SK-N-SH (cell line): ENCODE measurements around the gene TRPM3. TPM values are rescaled to one million over a fixed set of nuclear protein-coding genes. Genes with fewer than 3 reads are reported as not detected.

ENCODE experiments used
- CTCF ChIA-PET: fragments of 300-600, 350-600 bp; formaldehyde crosslinking; extraction: SDS; loops from one replicate; lab custom pipeline; 2021; lab: Yijun Ruan, JAX
- POLR2A ChIA-PET: fragments of 350-600 bp; sonication (Branson Sonifier 250); formaldehyde crosslinking; extraction: SDS; loops from one replicate; lab custom pipeline; 2020; ENCODE audit warnings: antibody characterized with exemption, inconsistent platforms; lab: Yijun Ruan, JAX
- DNase-seq: peaks from one replicate; pipeline ENCODE4 v3.0.0; 2012
- H2AFZ ChIP-seq: fragments of 200-600 bp; sonication (generic); 2 replicates; pipeline ENCODE4 v1.8.1; 2016; ENCODE audit warnings: antibody characterized with exemption, mild to moderate bottlenecking, low read depth
- H3F3A ChIP-seq: fragments of 200-600 bp; sonication (generic); replicated peaks from 2 replicates; pipeline ENCODE3; 2016; ENCODE audit warnings: antibody characterized with exemption, mild to moderate bottlenecking; ENCODE audit not compliant: insufficient read depth
- H3K27ac ChIP-seq, 2 experiments: fragments of 200-500 bp in 1 of 2; fragments of 200-600 bp in 1 of 2; sonication (Bioruptor generic) in 1 of 2; sonication (generic), shearing (Covaris generic) in 1 of 2; 2 replicates each; pipeline versions ENCODE4 v1.5.1 to v1.6.1; 2014 to 2016; ENCODE audit warnings: low read depth in 2 of 2, inconsistent platforms in 1 of 2, low read length in 1 of 2, mild to moderate bottlenecking in 1 of 2, mixed read lengths in 1 of 2
- H3K27me3 ChIP-seq: fragments of 200-600 bp; sonication (generic), shearing (Covaris generic); 2 replicates; pipeline ENCODE4 v1.6.1; 2016; ENCODE audit warnings: mixed run types; ENCODE audit not compliant: insufficient read depth
- H3K36me3 ChIP-seq, 2 experiments: fragments of 200-500 bp in 1 of 2; fragments of 200-600 bp in 1 of 2; sonication (Bioruptor generic) in 1 of 2; sonication (generic) in 1 of 2; replicated peaks in 1 of 2; 2 replicates each; pipeline versions ENCODE3 to v1.5.1; 2014 to 2016; ENCODE audit warnings: low read length in 1 of 2, mild to moderate bottlenecking in 1 of 2; ENCODE audit not compliant: insufficient read depth in 2 of 2, control insufficient read depth in 1 of 2
- H3K4me1 ChIP-seq, 2 experiments: fragments of 200-500 bp in 1 of 2; fragments of 200-600 bp in 1 of 2; sonication (Bioruptor generic) in 1 of 2; sonication (generic), shearing (Covaris generic) in 1 of 2; 2 replicates each; pipeline versions ENCODE4 v1.5.1 to v1.6.1; 2014 to 2016; ENCODE audit warnings: low read depth in 1 of 2, low read length in 1 of 2, mixed run types in 1 of 2; ENCODE audit not compliant: insufficient read depth in 2 of 2, control insufficient read depth in 1 of 2
- H3K4me2 ChIP-seq: fragments of 200-600 bp; sonication (generic), shearing (Covaris generic); 2 replicates; pipeline ENCODE4 v1.6.1; 2017; ENCODE audit warnings: mixed run types
- H3K4me3 ChIP-seq, 2 experiments: fragments of 200-500 bp in 1 of 2; fragments of 200-600 bp in 1 of 2; sonication (Bioruptor generic) in 1 of 2; sonication (generic), shearing (Covaris generic) in 1 of 2; 2 replicates each; pipeline versions ENCODE4 v1.5.1 to v1.8.1; 2014 to 2016; ENCODE audit warnings: low read depth in 2 of 2, inconsistent platforms in 1 of 2, low read length in 1 of 2, mild to moderate bottlenecking in 1 of 2, mixed read lengths in 1 of 2, moderate library complexity in 1 of 2
- H3K79me2 ChIP-seq: fragments of 200-600 bp; sonication (generic); 2 replicates; pipeline ENCODE4 v1.8.1; 2017; ENCODE audit warnings: mild to moderate bottlenecking; ENCODE audit not compliant: insufficient read depth
- H3K9ac ChIP-seq: fragments of 200-600 bp; sonication (generic); 2 replicates; pipeline ENCODE4 v1.6.1; 2017; ENCODE audit warnings: mixed run types
- H3K9me2 ChIP-seq: fragments of 200-600 bp; sonication (generic); 2 replicates; pipeline ENCODE4 v1.6.1; 2017; ENCODE audit warnings: mixed run types
- H3K9me3 ChIP-seq: fragments of 200-600 bp; sonication (generic); 2 replicates; pipeline ENCODE4 v1.6.1; 2017; ENCODE audit warnings: mixed run types, mild to moderate bottlenecking, moderate library complexity
- H4K20me1 ChIP-seq: fragments of 200-600 bp; sonication (generic); 2 replicates; pipeline ENCODE4 v1.6.1; 2017; ENCODE audit warnings: mild to moderate bottlenecking, mixed run types; ENCODE audit not compliant: insufficient read depth
- CTCF ChIP-seq: fragments of 200-600 bp; sonication (generic); IDR thresholded peaks from 2 replicates; pipeline ENCODE4 v1.6.1; 2017; ENCODE audit warnings: antibody characterized with exemption, mild to moderate bottlenecking, moderate library complexity
- ELF1 ChIP-seq: IDR thresholded peaks from 2 replicates; pipeline ENCODE4 v1.4.0; 2012
- EP300 ChIP-seq, 2 experiments: IDR thresholded peaks; 2 replicates each; pipeline versions ENCODE4 v1.4.0 to v1.6.1; 2012; ENCODE audit warnings: borderline replicate concordance in 1 of 2, low read depth in 1 of 2, low read length in 1 of 2
- EZH2phosphoT487 ChIP-seq: fragments of 200-600 bp; sonication (generic); IDR thresholded peaks from 2 replicates; pipeline ENCODE4 v1.6.1; 2017; ENCODE audit warnings: low read depth, mixed run types, mild to moderate bottlenecking, antibody characterized with exemption, moderate library complexity, borderline replicate concordance
- FOSL2 ChIP-seq: IDR thresholded peaks from 2 replicates; pipeline ENCODE4 v1.4.0; 2012; ENCODE audit warnings: low read depth, mild to moderate bottlenecking, moderate library complexity, borderline replicate concordance
- FOXJ3 ChIP-seq: sonication (generic); formaldehyde crosslinking; IDR thresholded peaks from 2 replicates; pipeline ENCODE4 v1.5.1; 2020; ENCODE audit warnings: mild to moderate bottlenecking, missing genetic modification reagents
- GATA2 ChIP-seq: sonication (generic); formaldehyde crosslinking; IDR thresholded peaks from 2 replicates; pipeline ENCODE4 v1.5.0; 2020; ENCODE audit warnings: mild to moderate bottlenecking, missing genetic modification reagents
- JUND ChIP-seq: IDR thresholded peaks from 2 replicates; pipeline ENCODE4 v1.4.0; 2012
- MEF2A ChIP-seq: IDR thresholded peaks from 2 replicates; pipeline ENCODE4 v1.4.0; 2012; ENCODE audit warnings: low read depth, borderline replicate concordance
- MXI1 ChIP-seq: IDR thresholded peaks from 2 replicates; pipeline ENCODE4 v1.6.1; 2012; ENCODE audit warnings: mild to moderate bottlenecking, low read depth, low read length, improper control_type of control experiment
- NRF1 ChIP-seq: IDR thresholded peaks from 2 replicates; pipeline ENCODE4 v1.6.1; 2012; ENCODE audit warnings: low read depth, mild to moderate bottlenecking, low read length
- PBX3 ChIP-seq: IDR thresholded peaks from 2 replicates; pipeline ENCODE4; 2012
- POLR2AphosphoS5 ChIP-seq: IDR thresholded peaks from 2 replicates; pipeline ENCODE4 v1.6.1; 2012; ENCODE audit warnings: low read depth, low read length
- RAD21 ChIP-seq: IDR thresholded peaks from 2 replicates; pipeline ENCODE4 v1.6.1; 2012; ENCODE audit warnings: mild to moderate bottlenecking, low read length
- RCOR1 ChIP-seq: fragments of 150-350 bp; IDR thresholded peaks from 2 replicates; pipeline ENCODE4 v1.6.1; 2017; ENCODE audit warnings: antibody characterized with exemption, low read length
- RFX5 ChIP-seq: IDR thresholded peaks from 2 replicates; pipeline ENCODE4 v1.6.1; 2012; ENCODE audit warnings: mild to moderate bottlenecking, improper control_type of control experiment, low read length
- RXRA ChIP-seq: IDR thresholded peaks from 2 replicates; pipeline ENCODE4 v1.4.0; 2012; ENCODE audit warnings: low read depth, mild to moderate bottlenecking, borderline replicate concordance
- SMC3 ChIP-seq: IDR thresholded peaks from 2 replicates; pipeline ENCODE4 v1.6.1; 2012; ENCODE audit warnings: low read depth, low read length, improper control_type of control experiment
- TCF12 ChIP-seq: IDR thresholded peaks from 2 replicates; pipeline ENCODE4 v1.4.0; 2012
- YY1 ChIP-seq: IDR thresholded peaks from 2 replicates; pipeline ENCODE4 v1.4.0; 2012; ENCODE audit warnings: low read depth, mild to moderate bottlenecking
- WGBS: methylation state at CpG from one replicate; pipeline ENCODE4 v1.1.6; 2017; ENCODE audit warnings: low lambda C conversion rate; 5-methylcytosine and 5-hydroxymethylcytosine counted together
- polyA plus RNA-seq, 3 experiments: library from polyadenylated mRNA; depleted of rRNA; stranded (reverse); fragments of >200 nt; gene quantifications; 2 replicates each; pipeline ENCODE4 v1.2.3, GENCODE V29; 2012

Gene TRPM3
- polyA plus RNA-seq, 1 of the 3 experiments (the other 2 are of a cell fraction): not detected

GRCh38 chr9:70603020-70603411 lies 518.4 kb downstream of the TRPM3 start:
- H3K4me1 ChIP-seq: peaks cover 15 to 19% of the 10 kb centered on the region in 2 experiments
- H3F3A ChIP-seq: no peaks in the 10 kb centered on the region
- no peak for DNase-seq
- WGBS: 65% methylated on average over 6 of the region's 6 CpGs
- no peaks in the 10 kb centered on the region for H3K27me3 ChIP-seq
- no peak overlapping the region for H3K4me2 ChIP-seq
- no peak for TF ChIP-seq EP300 (IDR thresholded peaks at IDR 0.05; ENCODE audit: borderline replicate concordance in 1 of 2, low read depth in 1 of 2, low read length in 1 of 2)
- no peak for TF ChIP-seq CTCF
- TF ChIP-seq YY1: no peak
- TF ChIP-seq TCF12: no peak
- no peak for TF ChIP-seq EZH2phosphoT487
- TF ChIP-seq MEF2A: no peak
- no peak for TF ChIP-seq RFX5
- no peak for TF ChIP-seq SMC3
- TF ChIP-seq GATA2 (CRISPR knock-in tag): no peak
- no peak for TF ChIP-seq NRF1
- no peak for TF ChIP-seq RCOR1
- TF ChIP-seq RXRA: no peak
- no peak for TF ChIP-seq FOXJ3 (CRISPR knock-in tag)
- no peak for TF ChIP-seq ELF1
- TF ChIP-seq JUND: no peak
- TF ChIP-seq POLR2AphosphoS5: no peak
- no peak for TF ChIP-seq FOSL2
- TF ChIP-seq, all 33 proteins: peak for 0
- Histone ChIP-seq H3K9ac (no peak overlapping the region), H3K9me2 (no peaks in the 10 kb centered on the region), H3K4me3 (no peak overlapping the region), H2AFZ (no peak overlapping the region), H3K27ac (no peak overlapping the region), H3K9me3 (no peaks in the 10 kb centered on the region), H3K79me2 (no peaks in the 10 kb centered on the region), H3K36me3 (no peaks in the 10 kb centered on the region), H4K20me1 (no peaks in the 10 kb centered on the region)
- ChIA-PET POLR2A (interaction anchor here (0.9 to 1.4 kb wide), 4 partner anchors 183 to 930 kb away, joined by 3 to 20 read pairs (median 4); partner anchors contain the start of gene KLF9), CTCF (interaction anchor here (0.6 to 4.0 kb wide), 67 partner anchors 10 to 1257 kb away, joined by 3 to 69 read pairs (median 4); partner anchors contain the start of gene KLF9)

- POLR2A ChIA-PET: interaction anchor here (0.9 to 1.4 kb wide), 4 partner anchors 183 to 930 kb away, joined by 3 to 20 read pairs (median 4); partner anchors contain the start of gene KLF9
- peak overlapping the region; percentile 61; the same call in 1 of the 2 replicates for H3K9ac ChIP-seq
- 20% methylated on average over 5 of the region's 5 CpGs for WGBS
Observed at GRCh38 chr9:70602321-70603019, 519.0 kb downstream of the TRPM3 start.

More at GRCh38 chr9:70602321-70603019, 519.0 kb downstream of the TRPM3 start:
- no peaks in the 10 kb centered on the region for H3F3A ChIP-seq
- TF ChIP-seq EZH2phosphoT487 (no peak), TCF12 (no peak), PBX3 (no peak), MXI1 (no peak; the same call in 1 of the 2 replicates), CTCF (peak; percentile 85), RAD21 (peak; percentile 98), SMC3 (peak; percentile 87)
- H3K9me3 ChIP-seq: no peaks in the 10 kb centered on the region
- no peaks in the 10 kb centered on the region for H3K79me2 ChIP-seq
- CTCF ChIA-PET: interaction anchor here (0.6 to 4.0 kb wide), 75 partner anchors 9 to 1365 kb away, joined by 3 to 69 read pairs (median 4); partner anchors contain the start of gene KLF9
- peak overlapping the region; percentile 71 for H3K4me2 ChIP-seq
- no peaks in the 10 kb centered on the region for H3K9me2 ChIP-seq
- H4K20me1 ChIP-seq: no peaks in the 10 kb centered on the region
- H3K4me1 ChIP-seq: peaks cover 15 to 19% of the 10 kb centered on the region in 2 experiments
- peak; percentile 66 for DNase-seq
- peak overlapping the region in 1 of 2 experiments; percentile 14; a peak in 1 of 4 replicates for H3K4me3 ChIP-seq
- no peaks in the 10 kb centered on the region for H3K27me3 ChIP-seq
- H3K27ac ChIP-seq: peak overlapping the region; percentile 48 to 90
- no peaks in the 10 kb centered on the region for H3K36me3 ChIP-seq
- peak overlapping the region; percentile 59; the same call in 1 of the 2 replicates for H2AFZ ChIP-seq
